MM.1S (cell line): ENCODE data around the gene CFAP69.
"Not testable (repeated sequence)": the region's sequence is repeated elsewhere in the genome, so short reads cannot be mapped to it uniquely, and the experiment has no call there.

Source experiments
- DNase-seq: peaks from one replicate; pipeline ENCODE4 v3.0.0-alpha.2; 2015
- H2AFZ ChIP-seq: fragments of 300-600 bp; sonication (generic); 2 replicates; pipeline ENCODE4 v1.6.0; 2016; ENCODE audit warnings: antibody characterized with exemption, low read length
- H3F3A ChIP-seq: fragments of 300-600 bp; sonication (generic); 2 replicates; pipeline ENCODE4 v1.6.1; 2016; ENCODE audit warnings: mild to moderate bottlenecking, antibody characterized with exemption, low read length, moderate library complexity, mixed read lengths; ENCODE audit not compliant: insufficient read depth
- H3K27ac ChIP-seq: fragments of 300-600 bp; sonication (generic); 2 replicates; pipeline ENCODE4 v1.5.1; 2016; ENCODE audit warnings: mild to moderate bottlenecking, low read length
- H3K27me3 ChIP-seq: fragments of 300-600 bp; sonication (generic); replicated peaks from 2 replicates; pipeline ENCODE4 v1.6.0; 2016; ENCODE audit warnings: low read length; ENCODE audit not compliant: insufficient read depth
- H3K36me3 ChIP-seq: fragments of 300-600 bp; sonication (generic); replicated peaks from 2 replicates; pipeline ENCODE4 v1.6.1; 2016; ENCODE audit warnings: mild to moderate bottlenecking, low read length, mixed read lengths; ENCODE audit not compliant: insufficient read depth
- H3K4me1 ChIP-seq: fragments of 300-600 bp; sonication (generic); 2 replicates; pipeline ENCODE4 v1.6.1; 2016; ENCODE audit warnings: low read length, mixed read lengths
- H3K4me2 ChIP-seq: fragments of 300-600 bp; sonication (generic); 2 replicates; pipeline ENCODE4 v1.6.0; 2016; ENCODE audit warnings: low read depth, low read length
- H3K4me3 ChIP-seq: fragments of 300-600 bp; sonication (generic); 2 replicates; pipeline ENCODE4 v1.5.1; 2016; ENCODE audit warnings: low read length, mixed read lengths
- H3K79me2 ChIP-seq: fragments of 300-600 bp; sonication (generic); 2 replicates; pipeline ENCODE4 v1.6.1; 2016; ENCODE audit warnings: mixed run types, low read length, mixed read lengths
- H3K9ac ChIP-seq: fragments of 300-600 bp; sonication (generic); 2 replicates; pipeline ENCODE4 v1.6.1; 2016; ENCODE audit warnings: low read length, mixed read lengths
- H3K9me2 ChIP-seq: fragments of 300-600 bp; sonication (generic); replicated peaks from 2 replicates; pipeline ENCODE4 v1.6.1; 2016; ENCODE audit warnings: mild to moderate bottlenecking, low read length, mixed read lengths; ENCODE audit not compliant: insufficient read depth
- H3K9me3 ChIP-seq: fragments of 300-600 bp; sonication (generic); replicated peaks from 2 replicates; pipeline ENCODE4 v1.6.1; 2016; ENCODE audit warnings: mild to moderate bottlenecking, low read length, mixed read lengths; ENCODE audit not compliant: insufficient read depth
- H4K20me1 ChIP-seq: fragments of 300-600 bp; sonication (generic); 2 replicates; pipeline ENCODE4 v1.6.1; 2016; ENCODE audit warnings: mild to moderate bottlenecking, low read length, moderate library complexity, mixed read lengths; ENCODE audit not compliant: insufficient read depth
- CTCF ChIP-seq: fragments of 300-600 bp; sonication (generic); IDR thresholded peaks from 2 replicates; pipeline ENCODE4 v1.5.1; 2016; ENCODE audit warnings: antibody characterized with exemption, low read length, mixed read lengths
- EZH2 ChIP-seq: fragments of 300-600 bp; sonication (generic); optimal IDR thresholded peaks from 2 replicates; pipeline ENCODE3; 2017; ENCODE audit warnings: low read depth, mild to moderate bottlenecking, antibody characterized with exemption, low read length, mixed read lengths
- EZH2phosphoT487 ChIP-seq: fragments of 300-600 bp; sonication (generic); IDR thresholded peaks from 2 replicates; pipeline ENCODE4 v1.6.1; 2018; ENCODE audit warnings: antibody characterized with exemption, low read length

Gene CFAP69

GRCh38 chr7:90347759-90348158 lies 102.8 kb downstream of the CFAP69 start:
- no peak overlapping the region for H3K27ac ChIP-seq
- H4K20me1 ChIP-seq: no peaks in the 10 kb centered on the region
- H3K79me2 ChIP-seq: peaks cover 52% of the 10 kb centered on the region
- H3F3A ChIP-seq: no peaks in the 10 kb centered on the region
- H2AFZ ChIP-seq: no peak overlapping the region
- H3K36me3 ChIP-seq: no peaks in the 10 kb centered on the region
- H3K9ac ChIP-seq: no peak overlapping the region
- H3K4me2 ChIP-seq: peak overlapping the region; percentile 58; the same call in 1 of the 2 replicates
- no peaks in the 10 kb centered on the region for H3K9me3 ChIP-seq
- H3K9me2 ChIP-seq: no peaks in the 10 kb centered on the region
- TF ChIP-seq EZH2phosphoT487 (no peak), EZH2 (no peak), CTCF (no peak)
- H3K27me3 ChIP-seq: no peaks in the 10 kb centered on the region
- H3K4me3 ChIP-seq: peak overlapping the region; percentile 84; the same call in 1 of the 2 replicates
- H3K4me1 ChIP-seq: no peaks in the 10 kb centered on the region; the same call in 1 of the 2 replicates
- no peak for DNase-seq

GRCh38 chr7:90349305-90349704 lies 104.3 kb downstream of the CFAP69 start:
- no peaks in the 10 kb centered on the region for H4K20me1 ChIP-seq
- no peak overlapping the region for H2AFZ ChIP-seq
- no peaks in the 10 kb centered on the region; the same call in 1 of the 2 replicates for H3K36me3 ChIP-seq
- DNase-seq: no peak
- H3K4me2 ChIP-seq: no peak overlapping the region
- peaks cover 56% of the 10 kb centered on the region for H3K79me2 ChIP-seq
- H3K27ac ChIP-seq: no peak overlapping the region
- H3K27me3 ChIP-seq: no peaks in the 10 kb centered on the region
- no peaks in the 10 kb centered on the region for H3K9me3 ChIP-seq
- H3K9ac ChIP-seq: no peak overlapping the region
- no peak overlapping the region for H3K4me3 ChIP-seq
- no peaks in the 10 kb centered on the region for H3K9me2 ChIP-seq
- no peaks in the 10 kb centered on the region for H3F3A ChIP-seq
- H3K4me1 ChIP-seq: no peaks in the 10 kb centered on the region; the same call in 1 of the 2 replicates
- TF ChIP-seq EZH2: no peak
- no peak for TF ChIP-seq CTCF
- TF ChIP-seq EZH2phosphoT487: no peak

GRCh38 chr7:90350032-90350431 lies 105.1 kb downstream of the CFAP69 start:
- H3K9me3 ChIP-seq, H2AFZ ChIP-seq, H3K9me2 ChIP-seq, H3K27ac ChIP-seq, H3K4me3 ChIP-seq, H3K36me3 ChIP-seq, H3K4me1 ChIP-seq, DNase-seq, H3K27me3 ChIP-seq, H3K9ac ChIP-seq, H3K4me2 ChIP-seq, H4K20me1 ChIP-seq, H3F3A ChIP-seq: not testable (repeated sequence)
- H3K79me2 ChIP-seq: peaks cover 56% of the 10 kb centered on the region

- H3K4me3 ChIP-seq: no peak overlapping the region
- DNase-seq: no peak
- no peaks in the 10 kb centered on the region for H4K20me1 ChIP-seq
- H3K9me3 ChIP-seq: no peaks in the 10 kb centered on the region
- H3K4me2 ChIP-seq: no peak overlapping the region
- no peak overlapping the region for H3K27ac ChIP-seq
- no peaks in the 10 kb centered on the region; the same call in 1 of the 2 replicates for H3K4me1 ChIP-seq
- no peak for TF ChIP-seq EZH2phosphoT487
- no peak for TF ChIP-seq CTCF
- TF ChIP-seq EZH2: no peak
- H3F3A ChIP-seq: no peaks in the 10 kb centered on the region
- no peak overlapping the region for H3K9ac ChIP-seq
- H3K79me2 ChIP-seq: peaks cover 51% of the 10 kb centered on the region
- peaks cover 3% of the 10 kb centered on the region; the same call in 1 of the 2 replicates for H3K36me3 ChIP-seq
- no peaks in the 10 kb centered on the region for H3K9me2 ChIP-seq
- H2AFZ ChIP-seq: no peak overlapping the region
- no peaks in the 10 kb centered on the region for H3K27me3 ChIP-seq
These were observed 107.0 kb downstream of the CFAP69 start for GRCh38 chr7:90351987-90352386.
